Trophoblast cell (in vitro differentiated cells and primary cell): ENCODE data around the gene GADL1.

Experiments
- DNase-seq, 2 donors: peaks; one replicate each; pipeline ENCODE4 v3.0.0-alpha.2; 2016
- H2AFZ ChIP-seq: 2 replicates; pipeline ENCODE4 v1.6.1; 2013; ENCODE audit warnings: low read length, moderate library complexity, mild to moderate bottlenecking; ENCODE audit not compliant: insufficient read depth, poor library complexity
- H2AK5ac ChIP-seq: 2 replicates; pipeline ENCODE4 v1.6.1; 2013; ENCODE audit warnings: mild to moderate bottlenecking, low read length
- H2BK120ac ChIP-seq: 2 replicates; pipeline ENCODE4 v1.6.1; 2013; ENCODE audit warnings: low read length, mild to moderate bottlenecking, moderate library complexity; ENCODE audit not compliant: insufficient read depth, poor library complexity
- H2BK12ac ChIP-seq: 2 replicates; pipeline ENCODE4 v1.6.1; 2013; ENCODE audit warnings: mild to moderate bottlenecking, low read length, moderate library complexity
- H2BK5ac ChIP-seq: 2 replicates; pipeline ENCODE4 v1.6.1; 2013; ENCODE audit warnings: low read length, low read depth, moderate library complexity, mild to moderate bottlenecking; ENCODE audit not compliant: poor library complexity
- H3K14ac ChIP-seq: 2 replicates; pipeline ENCODE4 v1.6.1; 2013; ENCODE audit warnings: mild to moderate bottlenecking, low read length
- H3K18ac ChIP-seq: 2 replicates; pipeline ENCODE4 v1.6.1; 2013; ENCODE audit warnings: mild to moderate bottlenecking, low read length
- H3K23ac ChIP-seq: 2 replicates; pipeline ENCODE4 v1.6.1; 2013; ENCODE audit warnings: low read length
- H3K27ac ChIP-seq: 2 replicates; pipeline ENCODE4 v1.5.1; 2013; ENCODE audit warnings: low read depth, mild to moderate bottlenecking, inconsistent platforms, low read length, moderate library complexity
- H3K27me3 ChIP-seq: 2 replicates; pipeline ENCODE4 v1.6.1; 2013; ENCODE audit warnings: inconsistent platforms, mild to moderate bottlenecking, low read length, moderate library complexity; ENCODE audit not compliant: insufficient read depth
- H3K36me3 ChIP-seq, 2 experiments: 1 replicate in 1 of 2; 2 replicates in 1 of 2; pipeline ENCODE4 v1.6.1; 2013; ENCODE audit warnings: low read length in 2 of 2, mild to moderate bottlenecking in 2 of 2, moderate library complexity in 1 of 2; ENCODE audit not compliant: insufficient read depth in 2 of 2, control insufficient read depth in 1 of 2
- H3K4ac ChIP-seq: 2 replicates; pipeline ENCODE4 v1.6.1; 2013; ENCODE audit warnings: low read depth, mild to moderate bottlenecking, low read length, moderate library complexity
- H3K4me1 ChIP-seq, 2 experiments: 1 replicate in 1 of 2; 2 replicates in 1 of 2; pipeline ENCODE4 v1.6.1; 2013; ENCODE audit warnings: low read length in 2 of 2, mild to moderate bottlenecking in 2 of 2, moderate library complexity in 1 of 2; ENCODE audit not compliant: insufficient read depth in 2 of 2, control insufficient read depth in 1 of 2
- H3K4me2 ChIP-seq: 2 replicates; pipeline ENCODE4 v1.6.1; 2013; ENCODE audit warnings: inconsistent platforms, mild to moderate bottlenecking, low read length, moderate library complexity
- H3K4me3 ChIP-seq: 2 replicates; pipeline ENCODE4 v1.5.1; 2013; ENCODE audit warnings: mild to moderate bottlenecking, low read depth, low read length, inconsistent platforms
- H3K79me1 ChIP-seq: one replicate; pipeline ENCODE4 v1.6.1; 2013; ENCODE audit warnings: low read length
- H3K79me2 ChIP-seq: 2 replicates; pipeline ENCODE4 v1.6.1; 2013; ENCODE audit warnings: low read length, mild to moderate bottlenecking; ENCODE audit not compliant: control insufficient read depth, insufficient read depth, poor library complexity
- H3K9ac ChIP-seq: 2 replicates; pipeline ENCODE4 v1.6.1; 2013; ENCODE audit warnings: mild to moderate bottlenecking, low read length
- H3K9me3 ChIP-seq: 2 replicates; pipeline ENCODE4 v1.6.1; 2013; ENCODE audit warnings: low read depth, mild to moderate bottlenecking, control low read depth, inconsistent platforms, low read length; ENCODE audit not compliant: insufficient read depth
- H4K12ac ChIP-seq: 2 replicates; pipeline ENCODE4 v1.6.1; 2013; ENCODE audit warnings: low read depth, mild to moderate bottlenecking, low read length, moderate library complexity
- H4K8ac ChIP-seq: 2 replicates; pipeline ENCODE4 v1.6.1; 2013; ENCODE audit warnings: low read depth, mild to moderate bottlenecking, low read length, moderate library complexity
- H4K91ac ChIP-seq: one replicate; pipeline ENCODE4 v1.6.1; 2013; ENCODE audit warnings: low read depth, mild to moderate bottlenecking, low read length, moderate library complexity
- WGBS: extraction: QIAGEN DNeasy Blood & Tissue Kit; methylation state at CpG from one replicate; pipeline ENCODE4 v1.1.7; 2013; ENCODE audit warnings: missing lambda C conversion rate; ENCODE audit not compliant: insufficient read length, insufficient coverage; ENCODE audit errors: extremely low coverage; 5-methylcytosine and 5-hydroxymethylcytosine counted together

Gene GADL1

GRCh38 chr3:30685267-30685667 lies 209.2 kb downstream of the GADL1 start:
- Histone ChIP-seq H2BK5ac (no peak overlapping the region), H3K9me3 (no peaks in the 10 kb centered on the region), H3K4me1 (peaks cover 21 to 24% of the 10 kb centered on the region in 2 experiments), H3K4ac (no peak overlapping the region), H3K27me3 (no peaks in the 10 kb centered on the region), H4K8ac (no peak overlapping the region), H3K14ac (no peak overlapping the region), H3K79me2 (peaks cover 2% of the 10 kb centered on the region), H3K9ac (no peak overlapping the region), H3K4me2 (no peak overlapping the region), H3K27ac (no peak overlapping the region), H3K79me1 (peaks cover 3% of the 10 kb centered on the region), H4K91ac (no peak overlapping the region), H3K4me3 (no peak overlapping the region), H3K36me3 (peaks cover 7 to 15% of the 10 kb centered on the region in 2 experiments), H2AFZ (no peak overlapping the region), H2BK12ac (no peak overlapping the region), H3K23ac (no peak overlapping the region), H2AK5ac (no peak overlapping the region), H4K12ac (no peak overlapping the region), H2BK120ac (no peak overlapping the region), H3K18ac (no peak overlapping the region)
- no peak for DNase-seq
- WGBS = no CpG with 5 or more reads among the region's 2 CpGs

- H3K27me3 ChIP-seq = no peaks in the 10 kb centered on the region
- H3K14ac ChIP-seq = no peak overlapping the region
- peaks cover 21 to 26% of the 10 kb centered on the region in 2 experiments for H3K4me1 ChIP-seq
- no peak overlapping the region for H3K18ac ChIP-seq
- no peak overlapping the region for H3K4me2 ChIP-seq
- no peak overlapping the region for H3K27ac ChIP-seq
- no CpG with 5 or more reads among the region's 3 CpGs for WGBS
- no peak for DNase-seq
- H2AK5ac ChIP-seq = no peak overlapping the region
- peaks cover 2% of the 10 kb centered on the region for H3K79me2 ChIP-seq
- no peak overlapping the region for H2BK120ac ChIP-seq
- no peak overlapping the region for H3K4ac ChIP-seq
- H3K79me1 ChIP-seq = peaks cover 2% of the 10 kb centered on the region
- no peak overlapping the region for H2BK5ac ChIP-seq
- no peak overlapping the region for H3K23ac ChIP-seq
- H4K12ac ChIP-seq = no peak overlapping the region
- H4K91ac ChIP-seq = no peak overlapping the region
- H2AFZ ChIP-seq = no peak overlapping the region
- no peak overlapping the region for H3K4me3 ChIP-seq
- H3K36me3 ChIP-seq = peaks cover 4 to 13% of the 10 kb centered on the region in 2 experiments
- H4K8ac ChIP-seq = no peak overlapping the region
- H2BK12ac ChIP-seq = no peak overlapping the region
- no peak overlapping the region for H3K9ac ChIP-seq
- no peaks in the 10 kb centered on the region for H3K9me3 ChIP-seq
These were observed 210.1 kb downstream of the GADL1 start for GRCh38 chr3:30684356-30684755.

GRCh38 chr3:30683769-30684168 lies 210.7 kb downstream of the GADL1 start:
- peaks cover 2% of the 10 kb centered on the region for H3K79me1 ChIP-seq

GRCh38 chr3:30682434-30683155 lies 211.9 kb downstream of the GADL1 start:
- H3K4ac ChIP-seq = no peak overlapping the region
- H4K8ac ChIP-seq = no peak overlapping the region
- H3K36me3 ChIP-seq = peaks cover 2 to 16% of the 10 kb centered on the region in 2 experiments
- no peak overlapping the region for H2AK5ac ChIP-seq
- H3K27ac ChIP-seq = no peak overlapping the region
- H3K79me1 ChIP-seq = peaks cover 2% of the 10 kb centered on the region
- no peak overlapping the region for H4K91ac ChIP-seq
- no peaks in the 10 kb centered on the region for H3K27me3 ChIP-seq
- peaks cover 13 to 24% of the 10 kb centered on the region in 2 experiments for H3K4me1 ChIP-seq
- no peaks in the 10 kb centered on the region for H3K79me2 ChIP-seq
- peak in 1 of 2 donors; percentile 26 for DNase-seq
- no peak overlapping the region for H3K4me3 ChIP-seq
- H2BK120ac ChIP-seq = no peak overlapping the region
- no peak overlapping the region for H2AFZ ChIP-seq
- no peak overlapping the region for H3K14ac ChIP-seq
- no peak overlapping the region for H3K9ac ChIP-seq
- H3K4me2 ChIP-seq = no peak overlapping the region
- no CpG with 5 or more reads among the region's 1 CpG for WGBS
- H2BK12ac ChIP-seq = no peak overlapping the region
- no peak overlapping the region for H4K12ac ChIP-seq
- H2BK5ac ChIP-seq = no peak overlapping the region
- H3K18ac ChIP-seq = no peak overlapping the region
- no peak overlapping the region for H3K23ac ChIP-seq
- H3K9me3 ChIP-seq = no peaks in the 10 kb centered on the region

More at GRCh38 chr3:30683769-30684168, 210.7 kb downstream of the GADL1 start:
- Histone ChIP-seq H3K27me3 (no peaks in the 10 kb centered on the region), H3K23ac (no peak overlapping the region), H3K4me2 (no peak overlapping the region), H2AK5ac (no peak overlapping the region), H3K4me3 (no peak overlapping the region), H2BK5ac (no peak overlapping the region), H2BK120ac (no peak overlapping the region), H2AFZ (no peak overlapping the region), H3K18ac (no peak overlapping the region), H4K12ac (no peak overlapping the region), H3K14ac (no peak overlapping the region), H2BK12ac (no peak overlapping the region), H3K36me3 (peaks cover 2 to 17% of the 10 kb centered on the region in 2 experiments), H3K9me3 (no peaks in the 10 kb centered on the region), H3K79me2 (peaks cover 2% of the 10 kb centered on the region), H3K27ac (no peak overlapping the region), H3K9ac (no peak overlapping the region), H4K8ac (no peak overlapping the region), H4K91ac (no peak overlapping the region), H3K4me1 (peaks cover 18 to 27% of the 10 kb centered on the region in 2 experiments), H3K4ac (no peak overlapping the region)
- DNase-seq = no peak
- WGBS = no CpG with 5 or more reads among the region's 3 CpGs
